Liver (tissue), 9 donors: ENCODE measurements around the gene CBR4. TPM values are rescaled to one million over a fixed set of nuclear protein-coding genes. Genes with fewer than 3 reads are reported as not detected.

Experiments
- DNase-seq: peaks from one replicate; pipeline ENCODE4 v3.0.0-alpha.2; 2017; ENCODE audit warnings: low spot score
- H3K27ac ChIP-seq, 2 donors: one replicate each; pipeline ENCODE4 v1.7.0; 2013; ENCODE audit warnings: inconsistent platforms in 2 of 2, low read length in 2 of 2, control low read depth in 1 of 2, low read depth in 1 of 2, mild to moderate bottlenecking in 1 of 2
- H3K27me3 ChIP-seq, 4 donors: one replicate each; pipeline versions ENCODE4 v1.6.1 to v1.7.0; 2013; ENCODE audit warnings: low read length in 3 of 4, inconsistent platforms in 1 of 4, mild to moderate bottlenecking in 1 of 4, moderate library complexity in 1 of 4; ENCODE audit not compliant: control insufficient read depth in 4 of 4, insufficient read depth in 4 of 4
- H3K36me3 ChIP-seq, 4 donors: one replicate each; pipeline versions ENCODE4 v1.6.1 to v1.7.0; 2013; ENCODE audit warnings: low read length in 3 of 4, mild to moderate bottlenecking in 3 of 4, low read depth in 1 of 4, moderate library complexity in 1 of 4; ENCODE audit not compliant: control insufficient read depth in 4 of 4, insufficient read depth in 3 of 4
- H3K4me1 ChIP-seq, 4 donors: one replicate each; pipeline versions ENCODE4 v1.6.1 to v1.7.0; 2013; ENCODE audit warnings: low read length in 3 of 4, mild to moderate bottlenecking in 3 of 4, moderate library complexity in 1 of 4; ENCODE audit not compliant: control insufficient read depth in 4 of 4, insufficient read depth in 4 of 4
- H3K4me3 ChIP-seq, 3 donors: one replicate each; pipeline versions ENCODE4 v1.6.1 to v1.7.0; 2013; ENCODE audit warnings: low read length in 3 of 3, control low read depth in 1 of 3, low read depth in 1 of 3, mild to moderate bottlenecking in 1 of 3
- H3K9ac ChIP-seq, 2 donors: one replicate each; pipeline ENCODE4 v1.7.0; 2013; ENCODE audit warnings: low read length in 2 of 2, mild to moderate bottlenecking in 2 of 2, moderate library complexity in 2 of 2, control low read depth in 1 of 2, low read depth in 1 of 2
- H3K9me3 ChIP-seq, 4 donors: one replicate each; pipeline versions ENCODE4 v1.6.1 to v1.7.0; 2013; ENCODE audit warnings: low read length in 3 of 4; ENCODE audit not compliant: control insufficient read depth in 4 of 4
- EGR1 ChIP-seq, 2 donors: IDR thresholded peaks; 2 replicates each; pipeline ENCODE4 v1.6.1; 2016 to 2018; ENCODE audit warnings: antibody characterized with exemption in 2 of 2, low read depth in 2 of 2
- FOXA1 ChIP-seq: IDR thresholded peaks from 2 replicates; pipeline ENCODE4 v1.6.1; 2016; ENCODE audit warnings: antibody characterized with exemption
- FOXA2 ChIP-seq: IDR thresholded peaks from 2 replicates; pipeline ENCODE4 v1.6.1; 2016; ENCODE audit warnings: antibody characterized with exemption
- GABPA ChIP-seq, 2 donors: IDR thresholded peaks in 1 of 2; conservative IDR thresholded peaks in 1 of 2; 2 replicates each; pipeline ENCODE4 v1.6.1; 2016; ENCODE audit warnings: antibody characterized with exemption in 2 of 2, mild to moderate bottlenecking in 1 of 2, moderate library complexity in 1 of 2
- HNF4A ChIP-seq, 2 donors: conservative IDR thresholded peaks; 2 replicates each; pipeline ENCODE4 v1.6.1; 2016; ENCODE audit warnings: antibody characterized with exemption in 2 of 2, mild to moderate bottlenecking in 2 of 2
- HNF4G ChIP-seq: IDR thresholded peaks from 2 replicates; pipeline ENCODE4 v1.6.1; 2016; ENCODE audit warnings: antibody characterized with exemption
- JUND ChIP-seq, 2 donors: IDR thresholded peaks; 2 replicates each; pipeline ENCODE4 v1.6.1; 2016; ENCODE audit warnings: antibody characterized with exemption in 2 of 2
- NR2F2 ChIP-seq: IDR thresholded peaks from 2 replicates; pipeline ENCODE4 v1.6.1; 2016; ENCODE audit warnings: antibody characterized with exemption
- RAD21 ChIP-seq, 2 donors: IDR thresholded peaks; 2 replicates each; pipeline ENCODE4 v1.6.1; 2016; ENCODE audit warnings: antibody characterized with exemption in 2 of 2, mild to moderate bottlenecking in 2 of 2
- RXRA ChIP-seq, 2 donors: IDR thresholded peaks; 2 replicates each; pipeline ENCODE4 v1.6.1; 2017 to 2018; ENCODE audit warnings: antibody characterized with exemption in 2 of 2, mild to moderate bottlenecking in 1 of 2
- SP1 ChIP-seq: IDR thresholded peaks from 2 replicates; pipeline ENCODE4 v1.6.1; 2018; ENCODE audit warnings: antibody characterized with exemption, mild to moderate bottlenecking
- TAF1 ChIP-seq: conservative IDR thresholded peaks from 2 replicates; pipeline ENCODE4 v1.6.1; 2016; ENCODE audit warnings: antibody characterized with exemption, mild to moderate bottlenecking
- YY1 ChIP-seq: IDR thresholded peaks from 2 replicates; pipeline ENCODE4 v1.6.1; 2016; ENCODE audit warnings: antibody characterized with exemption, mild to moderate bottlenecking
- WGBS: extraction: QIAGEN DNeasy Blood & Tissue Kit; methylation state at CpG from one replicate; pipeline ENCODE4 v1.1.7; 2013; 5-methylcytosine and 5-hydroxymethylcytosine counted together
- polyA plus RNA-seq, 2 donors: library from polyadenylated mRNA; stranded (reverse) in 1 of 2; unstranded in 1 of 2; fragments of 200-250 nt in 1 of 2; fragments of >200 nt in 1 of 2; fragmentation: Nextera tagmentation in 1 of 2; extraction: Ambion mirVana in 1 of 2; gene quantifications; one replicate each; pipeline versions ENCODE4 v1.2.1 to v1.2.3, GENCODE V29; 2013 to 2015
- total RNA-seq, 2 donors: library from RNA; depleted of rRNA; stranded (reverse); fragments of >200 nt; gene quantifications; one replicate each; pipeline ENCODE4 v1.2.3, GENCODE V29; 2014
- TF ChIP-seq, protein P1 (sequence below): fragments of 150-350 bp; IDR thresholded peaks from 2 replicates; pipeline ENCODE4 v1.5.1; 2017; ENCODE audit warnings: improper control_type of control experiment, low read depth, low read length; ENCODE audit not compliant: missing input control
- TF ChIP-seq, protein P2 (sequence below): IDR thresholded peaks from 2 replicates; pipeline ENCODE4 v1.6.1; 2016; ENCODE audit warnings: antibody characterized with exemption, mild to moderate bottlenecking
- TF ChIP-seq, protein P3 (sequence below): IDR thresholded peaks from 2 replicates; pipeline ENCODE4 v1.6.1; 2016; ENCODE audit warnings: antibody characterized with exemption
- TF ChIP-seq, protein P4 (sequence below): IDR thresholded peaks from 2 replicates; pipeline ENCODE4 v1.6.1; 2016; ENCODE audit warnings: antibody characterized with exemption
- TF ChIP-seq, protein P5 (sequence below): IDR thresholded peaks from 2 replicates; pipeline ENCODE4 v1.6.1; 2016; ENCODE audit warnings: antibody characterized with exemption
- donor health status: healthy.
- donor health status: healthy.
- donor health status: healthy.
- donor health status: healthy.
- donor health status: healthy.

CBR4 gene
- total and polyA plus RNA-seq, 4 donors, result 9.4 to 32.8 (median 22.6) TPM

DNA sequence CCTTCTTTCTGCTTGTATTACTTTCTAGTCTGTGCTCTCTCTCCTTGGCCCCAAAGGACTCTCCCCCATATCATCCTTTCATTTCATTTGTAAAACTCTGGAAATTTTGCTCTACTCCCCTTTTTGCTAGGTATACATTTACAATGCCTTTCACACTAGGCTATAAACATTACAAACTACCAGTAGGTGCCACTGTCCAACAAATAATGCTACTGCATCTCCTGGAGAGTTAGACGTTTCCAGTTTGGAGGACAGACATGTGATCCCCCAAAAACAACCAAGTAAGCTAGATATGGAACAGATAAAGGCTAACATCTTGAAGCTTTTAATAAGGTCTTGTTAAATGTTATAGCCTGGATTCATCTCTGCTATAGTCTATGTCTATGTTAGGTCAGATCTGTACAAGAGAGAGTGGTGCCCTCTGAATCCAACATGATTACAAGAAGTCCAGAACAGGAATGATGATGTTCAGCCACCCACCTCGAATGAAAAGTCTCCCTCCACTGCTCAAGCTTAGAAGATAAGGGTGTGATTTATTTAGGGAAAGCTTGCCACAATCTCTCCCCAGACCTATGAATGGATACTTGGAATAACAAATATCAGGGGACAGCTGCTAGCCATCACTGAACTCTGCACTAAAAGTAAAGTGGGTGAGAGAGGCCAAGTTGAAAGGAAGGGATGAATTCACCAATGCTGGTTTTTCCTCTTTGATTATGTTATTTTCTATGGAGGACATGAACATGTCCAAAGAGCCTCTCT is 14.3 kb downstream of the CBR4 start:
- TF ChIP-seq RAD21 (IDR thresholded peaks at IDR 0.05) (peak; percentile 62 to 72), HNF4A (conservative IDR thresholded peaks at IDR 0.05) (no peak)
- TF ChIP-seq, protein P1, sequence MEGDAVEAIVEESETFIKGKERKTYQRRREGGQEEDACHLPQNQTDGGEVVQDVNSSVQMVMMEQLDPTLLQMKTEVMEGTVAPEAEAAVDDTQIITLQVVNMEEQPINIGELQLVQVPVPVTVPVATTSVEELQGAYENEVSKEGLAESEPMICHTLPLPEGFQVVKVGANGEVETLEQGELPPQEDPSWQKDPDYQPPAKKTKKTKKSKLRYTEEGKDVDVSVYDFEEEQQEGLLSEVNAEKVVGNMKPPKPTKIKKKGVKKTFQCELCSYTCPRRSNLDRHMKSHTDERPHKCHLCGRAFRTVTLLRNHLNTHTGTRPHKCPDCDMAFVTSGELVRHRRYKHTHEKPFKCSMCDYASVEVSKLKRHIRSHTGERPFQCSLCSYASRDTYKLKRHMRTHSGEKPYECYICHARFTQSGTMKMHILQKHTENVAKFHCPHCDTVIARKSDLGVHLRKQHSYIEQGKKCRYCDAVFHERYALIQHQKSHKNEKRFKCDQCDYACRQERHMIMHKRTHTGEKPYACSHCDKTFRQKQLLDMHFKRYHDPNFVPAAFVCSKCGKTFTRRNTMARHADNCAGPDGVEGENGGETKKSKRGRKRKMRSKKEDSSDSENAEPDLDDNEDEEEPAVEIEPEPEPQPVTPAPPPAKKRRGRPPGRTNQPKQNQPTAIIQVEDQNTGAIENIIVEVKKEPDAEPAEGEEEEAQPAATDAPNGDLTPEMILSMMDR, result peak; percentile 21
- H3K9ac ChIP-seq, result no peak overlapping the region
- DNase-seq, result no peak
- 31% methylated on average over 2 of the region's 2 CpGs for WGBS
- H3K27me3 ChIP-seq, result no peaks in the 10 kb centered on the region
- H3K27ac ChIP-seq, result no peak overlapping the region
- H3K4me1 ChIP-seq, result peaks cover 0 to 20% (median 17%) of the 10 kb centered on the region in 4 donors
- no peaks in the 10 kb centered on the region for H3K9me3 ChIP-seq
- no peak overlapping the region for H3K4me3 ChIP-seq
- peaks cover 0 to 3% (median under 1%) of the 10 kb centered on the region in 4 donors for H3K36me3 ChIP-seq

- H3K4me3 ChIP-seq, result no peak overlapping the region
- TF ChIP-seq, protein P2, sequence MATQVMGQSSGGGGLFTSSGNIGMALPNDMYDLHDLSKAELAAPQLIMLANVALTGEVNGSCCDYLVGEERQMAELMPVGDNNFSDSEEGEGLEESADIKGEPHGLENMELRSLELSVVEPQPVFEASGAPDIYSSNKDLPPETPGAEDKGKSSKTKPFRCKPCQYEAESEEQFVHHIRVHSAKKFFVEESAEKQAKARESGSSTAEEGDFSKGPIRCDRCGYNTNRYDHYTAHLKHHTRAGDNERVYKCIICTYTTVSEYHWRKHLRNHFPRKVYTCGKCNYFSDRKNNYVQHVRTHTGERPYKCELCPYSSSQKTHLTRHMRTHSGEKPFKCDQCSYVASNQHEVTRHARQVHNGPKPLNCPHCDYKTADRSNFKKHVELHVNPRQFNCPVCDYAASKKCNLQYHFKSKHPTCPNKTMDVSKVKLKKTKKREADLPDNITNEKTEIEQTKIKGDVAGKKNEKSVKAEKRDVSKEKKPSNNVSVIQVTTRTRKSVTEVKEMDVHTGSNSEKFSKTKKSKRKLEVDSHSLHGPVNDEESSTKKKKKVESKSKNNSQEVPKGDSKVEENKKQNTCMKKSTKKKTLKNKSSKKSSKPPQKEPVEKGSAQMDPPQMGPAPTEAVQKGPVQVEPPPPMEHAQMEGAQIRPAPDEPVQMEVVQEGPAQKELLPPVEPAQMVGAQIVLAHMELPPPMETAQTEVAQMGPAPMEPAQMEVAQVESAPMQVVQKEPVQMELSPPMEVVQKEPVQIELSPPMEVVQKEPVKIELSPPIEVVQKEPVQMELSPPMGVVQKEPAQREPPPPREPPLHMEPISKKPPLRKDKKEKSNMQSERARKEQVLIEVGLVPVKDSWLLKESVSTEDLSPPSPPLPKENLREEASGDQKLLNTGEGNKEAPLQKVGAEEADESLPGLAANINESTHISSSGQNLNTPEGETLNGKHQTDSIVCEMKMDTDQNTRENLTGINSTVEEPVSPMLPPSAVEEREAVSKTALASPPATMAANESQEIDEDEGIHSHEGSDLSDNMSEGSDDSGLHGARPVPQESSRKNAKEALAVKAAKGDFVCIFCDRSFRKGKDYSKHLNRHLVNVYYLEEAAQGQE, result no peak
- TF ChIP-seq FOXA1 (no peak), TAF1 (no peak), YY1 (no peak), FOXA2 (no peak), NR2F2 (no peak), JUND (IDR thresholded peaks at IDR 0.05) (no peak), EGR1 (IDR thresholded peaks at IDR 0.05; ENCODE audit: low read depth in 2 of 2) (no peak), GABPA (IDR thresholded peaks at IDR 0.05 in 1 of 2, conservative IDR thresholded peaks at IDR 0.05 in 1 of 2) (no peak), HNF4A (conservative IDR thresholded peaks at IDR 0.05) (no peak), SP1 (no peak), RAD21 (IDR thresholded peaks at IDR 0.05) (no peak), RXRA (IDR thresholded peaks at IDR 0.05) (no peak), HNF4G (no peak)
- TF ChIP-seq, protein P3, sequence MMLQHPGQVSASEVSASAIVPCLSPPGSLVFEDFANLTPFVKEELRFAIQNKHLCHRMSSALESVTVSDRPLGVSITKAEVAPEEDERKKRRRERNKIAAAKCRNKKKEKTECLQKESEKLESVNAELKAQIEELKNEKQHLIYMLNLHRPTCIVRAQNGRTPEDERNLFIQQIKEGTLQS, result no peak
- TF ChIP-seq, protein P4, sequence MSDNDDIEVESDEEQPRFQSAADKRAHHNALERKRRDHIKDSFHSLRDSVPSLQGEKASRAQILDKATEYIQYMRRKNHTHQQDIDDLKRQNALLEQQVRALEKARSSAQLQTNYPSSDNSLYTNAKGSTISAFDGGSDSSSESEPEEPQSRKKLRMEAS, result no peak
- TF ChIP-seq, protein P5, sequence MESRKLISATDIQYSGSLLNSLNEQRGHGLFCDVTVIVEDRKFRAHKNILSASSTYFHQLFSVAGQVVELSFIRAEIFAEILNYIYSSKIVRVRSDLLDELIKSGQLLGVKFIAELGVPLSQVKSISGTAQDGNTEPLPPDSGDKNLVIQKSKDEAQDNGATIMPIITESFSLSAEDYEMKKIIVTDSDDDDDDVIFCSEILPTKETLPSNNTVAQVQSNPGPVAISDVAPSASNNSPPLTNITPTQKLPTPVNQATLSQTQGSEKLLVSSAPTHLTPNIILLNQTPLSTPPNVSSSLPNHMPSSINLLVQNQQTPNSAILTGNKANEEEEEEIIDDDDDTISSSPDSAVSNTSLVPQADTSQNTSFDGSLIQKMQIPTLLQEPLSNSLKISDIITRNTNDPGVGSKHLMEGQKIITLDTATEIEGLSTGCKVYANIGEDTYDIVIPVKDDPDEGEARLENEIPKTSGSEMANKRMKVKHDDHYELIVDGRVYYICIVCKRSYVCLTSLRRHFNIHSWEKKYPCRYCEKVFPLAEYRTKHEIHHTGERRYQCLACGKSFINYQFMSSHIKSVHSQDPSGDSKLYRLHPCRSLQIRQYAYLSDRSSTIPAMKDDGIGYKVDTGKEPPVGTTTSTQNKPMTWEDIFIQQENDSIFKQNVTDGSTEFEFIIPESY, result no peak
- TF ChIP-seq, protein P1, result no peak
- H3K27ac ChIP-seq, result no peak overlapping the region
- H3K9me3 ChIP-seq, result no peaks in the 10 kb centered on the region
- WGBS, result 97% methylated on average over 4 of the region's 4 CpGs
- H3K4me1 ChIP-seq, result peaks cover 0 to 13% (median 10%) of the 10 kb centered on the region in 4 donors
- H3K9ac ChIP-seq, result no peak overlapping the region
- H3K36me3 ChIP-seq, result peaks cover 0 to 5% (median 2%) of the 10 kb centered on the region in 4 donors
- no peak for DNase-seq
- no peaks in the 10 kb centered on the region for H3K27me3 ChIP-seq
These were observed 15.1 kb downstream of the CBR4 start for GRCh38 chr4:168994958-168995357.
